ENCODE results near the gene AGPS.

GRCh38 chr2:177432703-177433102, 40.1 kb downstream of the AGPS start:
- no peak for TF ChIP-seq MTA3 (CRISPR knock-in tag; IDR thresholded peaks at IDR 0.05)
- no peak for TF ChIP-seq MAX (IDR thresholded peaks at IDR 0.05)
- no peak for TF ChIP-seq POLR2A (IDR thresholded peaks at IDR 0.05; ENCODE audit: insufficient read depth in 1 of 2, low read depth in 2 of 2, low read length in 2 of 2)
- TF ChIP-seq ZNF44 (CRISPR knock-in tag; IDR thresholded peaks at IDR 0.05), result no peak
- TF ChIP-seq HNF4A (CRISPR knock-in tag; IDR thresholded peaks at IDR 0.05), result no peak
- no peak for TF ChIP-seq NFE2L1 (CRISPR knock-in tag; IDR thresholded peaks at IDR 0.05; ENCODE audit: borderline replicate concordance)
- TF ChIP-seq E2F1 (CRISPR knock-in tag; IDR thresholded peaks at IDR 0.05), result no peak
- no peak for TF ChIP-seq ZBTB7A (CRISPR knock-in tag; IDR thresholded peaks at IDR 0.05)
- no peak for TF ChIP-seq ZNF639 (CRISPR knock-in tag; conservative IDR thresholded peaks at IDR 0.05)
- no peak for TF ChIP-seq ZNF704 (CRISPR knock-in tag; IDR thresholded peaks at IDR 0.05; ENCODE audit: borderline replicate concordance)
- no peak for TF ChIP-seq TCF12 (IDR thresholded peaks at IDR 0.05)
- no peak for TF ChIP-seq TCF12 (CRISPR knock-in tag; IDR thresholded peaks at IDR 0.05)
- TF ChIP-seq ZNF274 (CRISPR knock-in tag; IDR thresholded peaks at IDR 0.05), result no peak
